Head of caudate nucleus (tissue), 42 donors: Measurements from ENCODE around the gene PVALEF.

Source experiments
- DNase-seq, 42 donors: peaks; one replicate each; pipeline versions ENCODE4 v3.0.0 to v3.0.0-alpha.2; 2020 to 2021; ENCODE audit warnings: mixed read lengths in 7 of 42
- intact Hi-C: fragments of 100-400 bp; cut with DNase I; formaldehyde crosslinking; loops from one replicate; pipeline ENCODE4 v1.15.0; 2022

PVALEF gene

DNA sequence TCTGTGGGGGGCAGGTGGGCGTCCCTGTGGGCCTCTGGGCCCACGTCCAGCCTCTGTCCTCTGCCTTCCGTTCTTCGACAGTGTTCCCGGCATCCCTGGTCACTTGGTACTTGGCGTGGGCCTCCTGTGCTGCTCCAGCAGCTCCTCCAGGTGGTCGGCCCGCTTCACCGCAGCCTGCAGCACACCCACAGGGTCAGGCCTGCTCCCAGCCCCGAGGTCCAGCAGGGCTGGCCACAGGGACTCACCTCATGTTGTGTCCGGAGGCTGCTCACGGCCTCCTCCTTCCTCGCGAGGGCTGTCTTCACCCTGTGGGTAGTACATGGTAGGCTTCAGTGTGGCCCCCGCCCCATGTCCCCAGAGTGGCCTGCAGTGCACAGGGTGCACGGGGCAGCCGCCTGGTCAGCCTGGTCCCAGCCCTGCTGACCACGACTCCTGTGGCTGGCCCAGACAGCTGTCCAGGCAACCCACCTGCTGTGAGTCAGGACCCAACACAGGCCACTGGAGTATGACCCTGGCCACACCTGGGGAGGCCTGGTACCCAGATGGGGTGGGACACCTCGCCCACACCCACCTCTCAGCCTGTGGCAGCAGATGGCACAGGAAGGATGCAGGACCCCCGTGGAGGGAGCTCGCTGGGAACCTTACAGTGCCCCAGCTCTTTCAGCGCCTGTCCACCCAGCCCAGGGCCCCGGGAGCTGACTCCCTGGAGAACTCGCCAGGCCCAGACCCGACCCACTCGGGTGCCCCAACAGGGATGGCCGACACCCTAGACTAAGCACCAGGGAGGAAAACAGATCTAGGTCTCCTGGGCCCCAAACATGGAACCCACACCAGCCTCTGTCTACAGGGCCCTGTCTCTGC, 24.6 kb downstream of the PVALEF start:
- intact Hi-C loops: no loop called here

DNA sequence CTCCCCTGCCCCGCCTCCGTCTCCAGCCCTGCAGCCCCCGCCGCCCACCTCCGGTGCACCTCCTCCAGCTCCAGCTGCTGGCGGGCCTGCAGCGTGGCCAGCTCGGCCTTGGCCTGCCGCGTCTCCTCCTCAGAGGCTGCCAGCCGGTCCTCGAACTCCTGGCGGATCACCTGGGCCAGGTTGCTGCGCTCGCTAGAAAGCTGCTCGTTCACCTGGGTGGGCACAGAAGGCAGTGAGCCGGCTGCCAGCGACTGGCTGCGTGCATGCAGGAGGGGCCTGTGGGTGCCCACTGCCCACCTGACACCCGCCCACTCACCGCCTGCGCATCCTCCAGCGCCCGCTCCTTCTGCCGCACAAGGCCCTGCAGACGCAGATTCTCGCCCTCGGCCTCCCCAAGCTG, 25.3 kb downstream of the PVALEF start:
- intact Hi-C loops: no loop called here
- DNase-seq: no peak

More for the DNA sequence above, 24.6 kb downstream of the PVALEF start:
- DNase-seq: peak in 40 of 42 donors; percentile 18 to 83 (median 46)

DNA sequence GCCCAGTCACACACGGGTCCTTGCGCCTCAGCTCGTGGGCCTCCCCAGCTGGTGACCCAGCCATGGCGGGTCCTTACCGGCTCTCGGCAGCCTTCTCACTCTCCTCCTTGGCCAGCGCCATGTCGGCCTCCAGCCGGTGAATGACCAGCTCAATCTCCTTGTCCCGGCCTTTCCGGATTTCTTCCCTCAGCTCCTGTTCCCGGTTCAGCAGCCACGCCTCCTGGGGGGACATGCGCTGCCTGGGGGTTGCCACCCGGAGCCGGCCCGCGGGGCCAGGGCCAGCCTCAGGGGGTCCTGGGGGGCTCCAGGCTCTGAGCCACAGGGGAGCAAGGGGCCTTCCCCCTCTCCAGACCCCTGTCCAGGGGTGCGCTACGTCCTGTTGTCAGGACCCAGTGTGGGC, 25.8 kb downstream of the PVALEF start:
- no peak for DNase-seq
- intact Hi-C loops: no loop called here

DNA sequence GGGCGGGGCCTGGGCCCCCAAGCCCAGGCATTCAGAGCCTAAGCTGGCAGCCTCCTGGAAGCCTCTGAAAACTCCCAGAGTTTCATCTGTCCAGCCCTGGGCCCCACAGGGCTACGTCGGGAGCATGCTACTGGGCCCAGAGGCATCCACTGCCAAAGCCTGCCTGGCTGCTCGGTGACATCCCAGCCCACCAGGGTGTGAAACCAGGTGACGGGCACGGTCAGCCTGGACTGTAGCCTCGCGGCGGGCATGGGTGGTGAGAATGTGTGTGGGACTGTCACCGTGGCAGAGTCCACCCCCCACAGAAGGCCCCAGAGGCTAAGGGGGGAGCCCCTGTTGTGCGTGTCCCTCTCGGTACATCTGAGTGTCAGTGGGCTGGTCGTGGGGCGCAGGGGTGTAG, 26.3 kb downstream of the PVALEF start:
- no peak for DNase-seq
- intact Hi-C loops: no loop called here

DNA sequence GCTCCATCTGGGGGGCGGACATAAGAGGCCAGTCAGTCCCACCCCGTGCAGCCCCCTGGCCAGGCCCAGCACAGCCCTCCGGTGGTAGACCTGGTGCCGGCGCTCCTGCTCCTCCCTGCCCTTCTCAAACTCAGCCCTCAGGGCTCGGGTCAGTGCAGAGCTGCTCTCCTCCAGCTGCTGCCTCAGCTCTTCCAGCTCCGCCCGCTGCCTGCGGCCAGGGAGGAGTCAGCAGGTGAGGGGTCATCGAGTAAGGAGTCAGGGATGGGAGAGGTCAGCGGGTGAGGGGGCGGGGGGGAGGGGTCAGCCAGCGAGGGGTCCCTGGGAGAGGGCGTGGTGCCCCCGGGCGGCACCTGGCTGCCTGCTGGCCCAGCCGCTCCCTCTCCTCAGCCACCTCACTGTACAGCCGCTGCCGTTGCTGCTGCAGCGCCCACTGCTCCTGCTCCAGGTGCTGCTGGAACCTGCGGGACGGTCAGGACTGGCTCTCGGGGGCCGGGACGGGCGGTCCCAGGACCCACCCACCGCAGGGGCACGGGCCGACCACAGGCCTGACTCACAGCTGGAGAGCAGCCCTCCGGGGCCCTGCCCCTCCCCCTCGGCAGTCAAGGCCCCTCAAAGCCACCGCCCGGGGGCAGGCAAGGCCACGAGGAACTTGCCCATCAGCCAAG, 27.2 kb downstream of the PVALEF start:
- intact Hi-C loops: no loop called here
- no peak for DNase-seq

DNA sequence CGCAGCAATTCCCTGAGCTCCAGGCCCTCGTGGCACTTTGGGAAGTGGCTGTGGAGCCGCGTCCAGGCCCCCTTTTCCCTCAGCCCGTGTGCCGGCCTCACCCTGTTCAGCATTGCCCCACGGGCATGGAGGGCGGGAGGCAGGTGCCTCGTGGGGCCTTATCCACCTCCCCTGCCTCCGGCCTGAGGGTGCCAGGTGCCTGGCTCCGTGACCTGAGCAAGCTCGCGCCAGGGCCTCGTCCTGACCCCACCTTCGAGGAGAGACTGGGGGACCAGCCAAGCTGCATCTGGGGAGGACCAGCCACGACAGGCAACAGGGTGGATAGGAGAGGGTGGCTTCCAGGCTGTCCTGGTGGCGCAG, 27.7 kb downstream of the PVALEF start:
- DNase-seq: no peak
- intact Hi-C loops: no loop called here

DNA sequence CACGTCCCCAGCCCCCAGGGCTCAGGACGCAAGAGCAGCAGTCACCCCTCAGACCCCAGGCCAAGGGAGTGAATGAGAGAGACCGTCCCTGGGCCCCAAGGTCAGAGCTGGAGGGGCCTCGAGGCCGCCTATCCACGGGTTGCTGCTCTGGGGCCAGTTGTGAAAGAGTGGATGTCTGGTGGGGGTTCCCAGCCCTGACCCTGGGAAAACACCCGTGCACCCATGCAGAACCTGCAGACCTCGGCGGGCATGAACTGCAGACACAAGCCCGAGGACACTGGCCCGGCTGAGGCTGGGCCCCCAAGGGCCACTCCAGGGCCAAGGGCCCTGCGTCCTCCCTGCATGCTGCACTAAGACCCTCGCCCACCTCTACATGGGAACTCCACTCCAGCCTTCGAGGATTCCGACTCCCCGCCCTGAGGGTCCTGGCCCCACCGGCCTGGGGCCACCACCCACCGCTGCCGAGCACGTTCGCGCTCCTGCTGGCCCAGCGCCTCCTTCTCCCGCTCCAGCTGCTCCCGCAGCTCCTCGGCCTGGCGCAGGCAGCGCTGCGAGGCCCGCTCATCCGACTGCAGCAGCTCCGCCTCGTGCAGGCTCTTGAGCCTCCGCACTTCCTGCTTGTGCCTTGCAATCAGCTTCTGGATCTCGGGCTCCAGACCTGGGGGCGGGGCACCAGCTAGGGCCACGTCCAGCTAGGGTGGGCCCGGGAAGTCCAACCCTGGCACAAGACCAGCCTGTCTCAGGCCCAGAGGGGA, 28.3 kb downstream of the PVALEF start:
- DNase-seq: no peak
- intact Hi-C loops: no loop called here

DNA sequence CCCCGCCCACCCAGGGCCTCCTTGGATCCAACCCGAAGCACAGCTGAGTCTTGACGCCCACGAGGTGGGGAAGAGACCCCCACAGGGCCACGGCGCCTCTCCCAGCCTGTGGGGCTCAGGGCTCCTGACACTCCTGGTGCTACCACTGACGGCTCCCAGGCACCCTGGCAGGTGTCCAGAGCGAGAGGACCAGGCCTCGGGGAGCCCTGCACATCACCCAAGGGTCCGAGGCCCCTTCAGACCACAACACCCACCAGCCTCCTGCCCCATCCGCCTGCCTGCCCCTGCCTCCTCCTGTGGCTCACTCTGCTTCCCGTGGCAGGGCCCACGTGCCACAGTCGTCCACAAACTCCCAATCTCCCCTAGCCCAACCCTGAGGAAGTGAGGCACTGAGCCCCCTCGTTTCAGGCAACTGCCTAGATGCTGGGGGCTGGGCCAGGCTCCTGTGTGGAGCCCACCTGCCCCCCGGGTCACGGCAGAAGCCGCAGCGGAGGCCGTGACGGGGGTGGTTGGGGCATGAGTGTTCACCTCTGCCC, 29.0 kb downstream of the PVALEF start:
- DNase-seq: no peak
- intact Hi-C loops: no loop called here

DNA sequence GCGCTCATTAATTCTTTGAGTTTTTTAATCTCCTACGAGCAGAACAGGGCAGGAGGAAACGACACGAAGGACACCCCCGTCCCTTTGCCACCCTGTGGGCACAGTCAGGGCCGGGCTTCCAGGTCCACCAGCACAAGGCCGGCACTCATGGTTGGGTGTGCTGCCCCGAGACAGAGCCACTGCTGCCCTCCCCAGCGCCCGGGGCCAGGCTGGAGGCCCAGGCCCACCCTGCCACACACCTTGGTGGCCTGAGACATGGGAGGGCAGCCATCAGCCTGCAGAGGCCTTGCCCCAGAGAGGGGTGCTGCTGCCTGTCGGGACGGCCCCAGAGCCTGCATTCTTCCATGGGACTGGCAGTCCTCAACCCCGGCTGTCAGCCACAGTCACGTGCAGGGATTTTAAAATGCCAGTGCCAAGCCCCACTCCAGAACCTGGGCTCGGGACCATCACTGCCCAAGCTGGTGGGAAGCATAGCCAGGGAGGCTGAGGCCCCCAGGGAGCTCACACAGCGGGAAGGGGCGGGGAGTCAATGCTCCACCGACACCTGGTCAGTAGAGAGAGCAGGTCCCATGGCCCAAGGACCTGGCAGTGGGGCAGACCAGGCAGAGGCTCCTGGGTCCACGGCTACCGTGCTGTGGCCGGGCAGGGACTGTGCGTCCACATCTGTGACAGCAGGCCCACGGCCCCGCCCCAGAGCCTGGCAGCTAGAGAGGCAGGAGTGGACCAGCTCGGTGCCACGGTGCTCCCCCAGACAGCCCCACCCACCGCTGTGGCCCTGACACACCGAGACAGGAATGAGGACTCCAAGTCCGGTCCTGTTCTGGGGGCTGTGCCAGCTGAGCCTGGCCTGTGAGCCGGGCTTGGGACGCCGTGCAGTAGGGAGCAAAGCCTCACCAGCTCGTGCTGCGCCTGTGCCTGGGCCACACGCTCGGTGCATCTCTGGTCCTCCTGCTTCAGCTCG, 29.9 kb downstream of the PVALEF start:
- intact Hi-C loops: no loop called here
- no peak for DNase-seq

DNA sequence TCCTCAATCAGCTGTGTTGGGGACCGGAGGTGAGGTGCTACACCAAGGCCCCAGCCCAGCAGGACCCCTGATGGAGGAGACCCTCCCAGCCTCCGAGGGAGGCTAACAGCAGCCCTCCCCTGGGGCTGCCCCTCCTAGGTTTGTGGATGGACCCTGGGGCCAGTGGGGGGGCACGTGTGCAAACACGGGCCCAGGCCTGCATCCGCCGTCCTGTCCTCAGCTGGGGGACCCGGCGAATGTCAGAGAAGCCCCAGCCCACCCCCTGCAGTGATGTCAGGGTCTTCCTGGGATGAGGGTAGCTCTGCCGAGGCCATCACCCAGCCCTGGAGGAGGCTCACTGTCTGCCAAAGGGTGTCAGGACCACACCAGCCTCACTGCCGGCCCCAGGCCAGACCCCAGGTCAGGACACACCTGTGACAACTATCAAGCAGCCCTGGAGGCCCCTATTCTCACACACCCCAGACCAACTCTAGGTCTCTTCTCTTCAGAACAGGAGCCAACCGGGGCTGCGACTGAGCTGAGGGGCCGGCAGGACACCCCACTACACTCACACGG, 30.7 kb downstream of the PVALEF start:
- intact Hi-C loops: no loop called here
- DNase-seq: no peak

DNA sequence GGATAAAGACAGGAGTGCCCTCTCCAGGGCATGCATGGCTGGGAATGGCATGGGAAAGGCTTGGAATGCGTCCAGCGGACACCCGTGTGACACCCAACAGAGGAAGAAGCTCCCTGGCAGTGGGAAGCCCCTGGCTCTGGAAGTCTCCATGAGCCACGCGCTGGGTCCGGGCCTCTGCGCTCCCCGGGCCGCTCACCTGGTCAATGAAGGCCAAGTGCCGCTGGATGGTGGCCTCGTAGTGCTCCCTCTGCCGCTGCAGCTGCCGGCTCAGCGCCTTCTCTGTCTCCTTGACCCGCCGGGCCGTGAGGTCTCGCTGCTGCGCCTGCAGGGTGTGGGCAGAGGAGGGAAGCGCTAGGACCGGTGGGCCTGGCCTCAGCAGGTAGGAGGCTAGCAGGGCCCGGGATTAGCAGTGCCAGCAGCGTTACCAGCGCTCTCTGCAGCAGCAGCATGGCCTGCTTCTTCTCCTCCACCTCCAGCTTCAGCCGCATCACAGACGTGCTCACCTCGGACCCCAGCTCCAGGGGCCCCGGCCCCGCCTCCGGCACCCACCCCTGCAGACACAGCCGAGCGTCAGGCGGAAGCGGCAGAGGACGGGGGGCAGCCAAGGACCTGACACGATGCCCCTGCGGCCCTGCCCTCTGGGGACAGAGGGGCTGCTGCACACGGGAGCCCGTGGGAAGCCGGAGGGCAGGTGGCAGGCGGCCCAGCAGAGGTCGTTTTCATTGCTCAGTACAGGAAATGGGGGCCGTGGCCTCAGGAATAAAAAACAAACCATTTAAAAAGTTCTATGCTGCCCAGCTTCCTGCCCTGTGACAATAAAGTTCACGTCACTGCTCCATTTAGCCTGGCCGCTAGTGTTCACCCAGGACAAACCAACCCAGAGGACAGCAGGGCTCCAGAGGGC, 31.4 kb downstream of the PVALEF start:
- DNase-seq: no peak
- intact Hi-C loops: no loop called here

DNA sequence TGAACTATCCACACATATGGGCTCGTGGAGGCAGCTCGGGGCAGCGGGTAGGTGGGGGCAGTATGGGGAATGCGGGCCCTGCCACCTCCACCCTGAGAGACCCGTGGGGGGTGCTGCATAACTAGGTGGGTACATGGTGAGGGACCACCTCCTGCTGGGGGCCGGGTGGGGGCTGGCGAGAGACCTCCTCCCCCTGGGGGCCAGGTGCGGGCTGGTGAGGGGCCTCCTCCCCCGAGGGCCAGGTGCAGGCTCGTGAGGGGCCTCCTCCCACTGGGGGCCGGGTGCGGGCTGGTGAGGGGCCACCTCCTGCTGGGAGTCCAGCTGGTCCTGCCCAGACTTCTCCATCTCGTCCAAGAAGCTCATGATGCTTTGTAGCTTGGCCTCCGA, 32.1 kb downstream of the PVALEF start:
- intact Hi-C loops: no loop called here
- DNase-seq: no peak

DNA sequence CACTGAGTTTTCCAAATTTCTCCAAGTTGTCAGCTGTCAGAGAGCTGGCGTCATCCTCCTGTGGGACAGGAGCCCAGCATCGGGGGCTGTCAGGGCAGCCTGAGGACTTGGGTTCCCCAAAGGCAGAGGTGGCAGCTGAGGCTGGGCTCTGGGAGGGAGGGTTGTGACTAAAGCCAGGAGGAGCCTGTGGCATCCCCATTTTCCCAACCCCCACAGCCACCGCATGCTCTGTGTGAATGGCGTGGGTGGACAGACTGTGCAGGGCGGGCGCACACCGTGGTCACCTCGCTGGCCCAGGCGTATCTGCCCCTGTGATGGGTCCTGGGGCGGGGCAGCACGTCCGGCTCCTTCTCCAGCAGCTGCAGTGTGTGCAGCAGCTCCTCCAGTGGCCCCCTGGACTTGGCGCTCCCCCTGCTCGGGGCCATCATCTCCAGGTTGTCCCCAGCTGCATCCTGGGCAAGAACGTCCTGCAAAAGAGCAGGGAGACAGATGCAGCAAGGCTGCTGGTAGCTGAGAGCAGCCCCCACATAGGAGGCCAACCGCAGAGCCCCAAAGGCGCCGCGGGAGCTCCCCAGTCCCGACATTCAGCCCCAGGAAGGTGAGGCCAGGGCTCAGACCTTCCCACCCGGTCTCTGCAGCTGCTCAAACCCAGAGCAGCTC, 32.7 kb downstream of the PVALEF start:
- intact Hi-C loops: no loop called here
- DNase-seq: peak in 4 of 42 donors; percentile 5 to 28 (median 18)

DNA sequence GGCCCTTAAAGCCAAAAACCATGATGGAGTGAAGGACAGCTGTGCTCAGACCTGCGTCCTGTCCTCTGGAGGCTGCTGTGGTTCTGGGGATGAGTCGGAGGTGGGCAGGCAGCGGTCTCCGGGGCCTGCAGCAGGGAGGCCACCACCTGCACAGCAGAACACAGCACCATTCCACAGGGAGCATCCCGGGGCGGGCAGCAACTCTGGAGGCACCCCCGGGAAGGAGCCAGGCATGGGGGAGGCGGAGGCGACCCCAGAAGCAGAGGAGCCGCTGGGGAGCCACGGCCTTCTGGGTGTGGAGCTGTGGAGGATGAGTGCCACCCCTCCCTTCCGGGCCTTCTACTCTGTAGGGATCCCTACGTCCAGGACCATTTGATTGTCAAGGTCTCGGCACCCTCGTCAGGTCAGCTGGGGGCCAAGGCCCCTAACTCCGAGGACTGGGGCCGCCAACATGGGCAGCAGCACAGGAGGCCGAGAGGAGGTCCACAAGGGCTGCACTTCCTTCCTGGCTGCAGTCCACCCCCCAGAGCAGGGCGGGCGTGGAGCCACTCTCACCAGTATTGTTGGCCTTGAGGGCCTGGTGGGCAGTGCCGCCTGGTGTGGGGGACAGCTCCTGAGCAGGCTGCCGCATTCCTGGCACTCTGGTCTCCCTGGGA, 33.6 kb downstream of the PVALEF start:
- no peak for DNase-seq
- intact Hi-C loops: no loop called here

DNA sequence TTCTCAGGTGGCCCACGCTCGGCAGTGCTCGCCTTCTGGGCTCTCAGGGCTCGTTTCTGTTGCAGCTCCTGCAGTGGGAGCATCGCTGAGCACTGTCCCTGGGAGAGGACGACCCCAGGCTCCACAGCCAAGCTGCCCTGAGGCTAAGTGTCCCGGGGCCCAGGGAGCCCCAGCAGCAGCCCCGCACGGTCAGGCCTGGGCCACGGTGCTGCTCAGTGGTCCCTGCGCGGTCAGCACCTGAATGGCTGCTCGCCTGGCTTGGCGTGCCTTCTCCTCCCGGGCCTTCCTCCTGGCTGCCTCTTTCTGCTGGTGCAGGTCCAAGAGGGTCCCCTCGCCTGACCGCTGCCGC, 34.1 kb downstream of the PVALEF start:
- intact Hi-C loops: no loop called here

DNA sequence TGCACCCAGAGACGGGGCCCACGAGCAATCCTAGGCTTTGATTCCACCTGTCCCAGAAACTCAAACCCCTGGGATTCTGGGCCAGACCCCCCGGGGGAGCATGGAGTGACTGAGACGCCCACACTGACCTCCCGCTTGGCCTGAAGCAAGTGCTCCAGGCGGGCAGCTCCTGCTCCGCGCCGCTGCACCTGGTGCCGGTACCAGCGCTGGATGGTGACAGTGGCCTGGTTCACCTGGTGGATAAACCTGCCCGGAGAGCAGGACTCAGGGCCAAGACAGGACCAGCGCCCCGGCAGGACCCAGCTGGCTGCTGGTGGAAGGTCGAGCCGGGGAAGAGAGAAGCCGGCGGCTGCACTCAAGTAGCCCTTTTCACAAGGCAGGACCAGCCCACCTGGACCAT, 34.9 kb downstream of the PVALEF start:
- intact Hi-C loops: loop anchor here (10.0 kb wide), 1 partner anchor 55 kb away; no protein-coding TSS in a partner anchor
- DNase-seq: no peak

More for the DNA sequence above, 34.1 kb downstream of the PVALEF start:
- no peak for DNase-seq
